ENCODE data around the gene PTPRN2.

Gene PTPRN2

GRCh38 chr7:157824011-157824818 lies 763.4 kb downstream of the PTPRN2 start:
- POLR2A ChIA-PET, result no interaction called here
- CTCF ChIA-PET, result no interaction called here
- no peak for DNase-seq (ENCODE audit: extremely low spot score)
- TF ChIP-seq NFRKB (IDR thresholded peaks at IDR 0.05), result no peak
- TF ChIP-seq BHLHE40 (IDR thresholded peaks at IDR 0.05; ENCODE audit: borderline replicate concordance), result no peak
- no peak for TF ChIP-seq ARNT (IDR thresholded peaks at IDR 0.05)
- TF ChIP-seq FOXK2 (IDR thresholded peaks at IDR 0.05), result no peak
- no peak for TF ChIP-seq HDGF (IDR thresholded peaks at IDR 0.05; ENCODE audit: borderline replicate concordance)
- no peak for TF ChIP-seq ELF4 (IDR thresholded peaks at IDR 0.05)
- TF ChIP-seq CTBP1 (IDR thresholded peaks at IDR 0.05; ENCODE audit: borderline replicate concordance), result no peak
- TF ChIP-seq SP1 (IDR thresholded peaks at IDR 0.05), result no peak
- TF ChIP-seq SUZ12 (IDR thresholded peaks at IDR 0.05), result no peak
- no peak for TF ChIP-seq FOXM1 (IDR thresholded peaks at IDR 0.05; ENCODE audit: borderline replicate concordance)
- no peak for TF ChIP-seq ZNF384 (IDR thresholded peaks at IDR 0.05)
- no peak for TF ChIP-seq PKNOX1 (IDR thresholded peaks at IDR 0.05)
- no peak for TF ChIP-seq LEF1 (IDR thresholded peaks at IDR 0.05; ENCODE audit: borderline replicate concordance)
- no peak for TF ChIP-seq L3MBTL2 (conservative IDR thresholded peaks at IDR 0.05)

- DNase-seq (ENCODE audit: extremely low spot score), result no peak
- CTCF ChIA-PET, result no interaction called here
These were observed 765.0 kb downstream of the PTPRN2 start for GRCh38 chr7:157822688-157823031.

GRCh38 chr7:157821959-157822687 lies 765.5 kb downstream of the PTPRN2 start:
- ChIA-PET CTCF (no interaction called here), POLR2A (no interaction called here)
- no peak for DNase-seq (ENCODE audit: extremely low spot score)
- TF ChIP-seq SUZ12 (IDR thresholded peaks at IDR 0.05) (no peak), PKNOX1 (IDR thresholded peaks at IDR 0.05) (no peak), FOXM1 (IDR thresholded peaks at IDR 0.05; ENCODE audit: borderline replicate concordance) (no peak), BHLHE40 (IDR thresholded peaks at IDR 0.05; ENCODE audit: borderline replicate concordance) (no peak), LEF1 (IDR thresholded peaks at IDR 0.05; ENCODE audit: borderline replicate concordance) (no peak), SP1 (IDR thresholded peaks at IDR 0.05) (no peak), ZNF384 (IDR thresholded peaks at IDR 0.05) (no peak), HDGF (IDR thresholded peaks at IDR 0.05; ENCODE audit: borderline replicate concordance) (no peak), CTBP1 (IDR thresholded peaks at IDR 0.05; ENCODE audit: borderline replicate concordance) (no peak), FOXA1 (IDR thresholded peaks at IDR 0.05) (no peak), L3MBTL2 (conservative IDR thresholded peaks at IDR 0.05) (no peak), ELF4 (IDR thresholded peaks at IDR 0.05) (no peak), TARDBP (IDR thresholded peaks at IDR 0.05) (no peak), ARNT (IDR thresholded peaks at IDR 0.05) (no peak), NFRKB (IDR thresholded peaks at IDR 0.05) (no peak), FOXK2 (IDR thresholded peaks at IDR 0.05) (no peak)

More at GRCh38 chr7:157822688-157823031, 765.0 kb downstream of the PTPRN2 start:
- no peak for TF ChIP-seq NFRKB (IDR thresholded peaks at IDR 0.05)
- TF ChIP-seq FOXA1 (IDR thresholded peaks at IDR 0.05), result no peak
- TF ChIP-seq FOXK2 (IDR thresholded peaks at IDR 0.05), result no peak
- no peak for TF ChIP-seq CTBP1 (IDR thresholded peaks at IDR 0.05; ENCODE audit: borderline replicate concordance)
- TF ChIP-seq ZNF384 (IDR thresholded peaks at IDR 0.05), result no peak
- TF ChIP-seq FOXM1 (IDR thresholded peaks at IDR 0.05; ENCODE audit: borderline replicate concordance), result no peak
- TF ChIP-seq HDGF (IDR thresholded peaks at IDR 0.05; ENCODE audit: borderline replicate concordance), result no peak
- no peak for TF ChIP-seq TARDBP (IDR thresholded peaks at IDR 0.05)
- TF ChIP-seq ARNT (IDR thresholded peaks at IDR 0.05), result no peak
- no peak for TF ChIP-seq LEF1 (IDR thresholded peaks at IDR 0.05; ENCODE audit: borderline replicate concordance)
- no peak for TF ChIP-seq ELF4 (IDR thresholded peaks at IDR 0.05)
- TF ChIP-seq PKNOX1 (IDR thresholded peaks at IDR 0.05), result no peak
- TF ChIP-seq BHLHE40 (IDR thresholded peaks at IDR 0.05; ENCODE audit: borderline replicate concordance), result no peak
- TF ChIP-seq SP1 (IDR thresholded peaks at IDR 0.05), result no peak
- no peak for TF ChIP-seq SUZ12 (IDR thresholded peaks at IDR 0.05)
- TF ChIP-seq L3MBTL2 (conservative IDR thresholded peaks at IDR 0.05), result no peak
- POLR2A ChIA-PET, result no interaction called here

GRCh38 chr7:157820796-157821195 lies 766.8 kb downstream of the PTPRN2 start:
- no peak for TF ChIP-seq ARNT (IDR thresholded peaks at IDR 0.05)
- TF ChIP-seq SP1 (IDR thresholded peaks at IDR 0.05), result no peak
- no peak for TF ChIP-seq FOXM1 (IDR thresholded peaks at IDR 0.05; ENCODE audit: borderline replicate concordance)
- TF ChIP-seq BHLHE40 (IDR thresholded peaks at IDR 0.05; ENCODE audit: borderline replicate concordance), result no peak
- no peak for TF ChIP-seq FOXA1 (IDR thresholded peaks at IDR 0.05)
- no peak for TF ChIP-seq ZNF384 (IDR thresholded peaks at IDR 0.05)
- no peak for TF ChIP-seq PKNOX1 (IDR thresholded peaks at IDR 0.05)
- no peak for TF ChIP-seq HDGF (IDR thresholded peaks at IDR 0.05; ENCODE audit: borderline replicate concordance)
- POLR2A ChIA-PET, result no interaction called here
- DNase-seq (ENCODE audit: extremely low spot score), result no peak
- CTCF ChIA-PET, result no interaction called here

- CTCF ChIA-PET, result no interaction called here
These were observed 768.2 kb downstream of the PTPRN2 start for GRCh38 chr7:157819455-157819807.

More at GRCh38 chr7:157819455-157819807, 768.2 kb downstream of the PTPRN2 start:
- POLR2A ChIA-PET, result no interaction called here
- no peak for TF ChIP-seq NFRKB (IDR thresholded peaks at IDR 0.05)
- TF ChIP-seq L3MBTL2 (conservative IDR thresholded peaks at IDR 0.05), result no peak
- TF ChIP-seq SUZ12 (IDR thresholded peaks at IDR 0.05), result no peak
- no peak for TF ChIP-seq PKNOX1 (IDR thresholded peaks at IDR 0.05)
- TF ChIP-seq FOXA1 (IDR thresholded peaks at IDR 0.05), result no peak
- no peak for TF ChIP-seq BHLHE40 (IDR thresholded peaks at IDR 0.05; ENCODE audit: borderline replicate concordance)
- no peak for TF ChIP-seq TARDBP (IDR thresholded peaks at IDR 0.05)
- TF ChIP-seq ZNF384 (IDR thresholded peaks at IDR 0.05), result no peak
- no peak for TF ChIP-seq FOXK2 (IDR thresholded peaks at IDR 0.05)
- no peak for DNase-seq (ENCODE audit: extremely low spot score)
